Gastrocnemius medialis (tissue), 4 donors: ENCODE data around the gene ARPC5L.

ENCODE experiments used
- CTCF ChIP-seq, 5 experiments: fragments of 450-650 bp in 3 of 5; fragments of 200-600 bp in 2 of 5; sonication (generic) in 2 of 5; IDR thresholded peaks in 4 of 5; conservative IDR thresholded peaks in 1 of 5; 1 replicate in 4 of 5; 2 replicates in 1 of 5; pipeline ENCODE4 v1.5.1; 2016 to 2019; ENCODE audit warnings: antibody characterized with exemption in 5 of 5, mild to moderate bottlenecking in 3 of 5, moderate library complexity in 3 of 5
- POLR2A ChIP-seq, 2 donors: fragments of 450-650 bp; IDR thresholded peaks; one replicate each; pipeline ENCODE4 v1.6.1; 2017; ENCODE audit warnings: antibody characterized with exemption in 2 of 2, mild to moderate bottlenecking in 2 of 2, moderate library complexity in 2 of 2

GRCh38 chr9:124886461-124886860 is 24.5 kb downstream of the ARPC5L start:
- TF ChIP-seq CTCF (IDR thresholded peaks at IDR 0.05 in 4 of 5, conservative IDR thresholded peaks at IDR 0.05 in 1 of 5), result no peak
- TF ChIP-seq POLR2A (IDR thresholded peaks at IDR 0.05), result no peak
